ENCODE data around the gene RBMS2. TPM values are rescaled to one million over a fixed set of nuclear protein-coding genes. Genes with fewer than 3 reads are reported as not detected.

Gene RBMS2
- total and polyA plus RNA-seq, 2 donors (not counting 1 experiment from before 2014, with no cell fraction given): 0.81 to 7.6 TPM

DNA sequence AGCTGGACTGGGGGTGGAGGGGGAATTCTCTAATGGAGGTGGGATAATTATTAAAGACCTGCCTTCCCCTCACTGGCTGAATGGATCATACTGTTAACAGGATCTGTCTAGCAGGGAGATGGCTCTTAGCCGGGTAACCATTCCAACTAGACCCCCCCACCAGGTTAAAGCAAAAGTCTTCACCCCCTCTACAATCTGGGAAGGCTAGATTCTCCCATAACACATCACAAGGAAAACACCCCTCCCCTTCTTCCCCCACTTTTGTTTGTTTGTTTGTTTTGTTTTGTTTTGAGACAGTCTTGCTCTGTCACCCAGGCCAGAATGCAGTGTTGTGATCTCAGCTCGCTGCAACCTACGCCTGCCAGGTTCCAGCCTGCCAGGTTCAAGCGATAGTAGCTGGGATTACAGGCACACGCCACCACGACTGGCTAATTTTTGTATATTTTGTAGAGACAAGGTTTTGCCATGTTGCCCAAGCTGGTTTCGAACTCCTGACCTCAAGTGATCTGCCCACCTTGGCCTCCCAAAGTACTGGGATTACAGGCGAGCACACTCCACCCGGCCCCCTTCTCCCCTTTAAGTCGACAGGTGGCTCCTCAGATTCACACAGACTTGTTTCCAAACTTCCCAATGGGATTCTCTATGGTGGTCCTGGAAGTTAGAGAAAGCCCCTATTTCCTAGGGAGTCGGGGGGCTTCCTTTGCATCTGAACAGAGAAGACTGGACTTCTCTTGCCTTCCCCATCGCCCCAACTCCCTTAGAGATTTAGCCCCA, 112.0 kb downstream of the RBMS2 start:
- POLR2A ChIA-PET: interaction anchor here (0.6 to 5.1 kb wide), 5 partner anchors 9 to 516 kb away, joined by 3 to 18 read pairs (median 5); partner anchors contain the start of genes ATP5F1B, PTGES3 and ZC3H10
- ATAC-seq (ENCODE audit: low read depth): no peak
- no peaks in the 10 kb centered on the region for H3K27me3 Mint-ChIP-seq
- H3K79me2 ChIP-seq (ENCODE audit: control insufficient read depth, insufficient read depth, low read length): peaks cover 48% of the 10 kb centered on the region
- H3K27ac Mint-ChIP-seq: peak overlapping the region; percentile 92
- H3K36me3 ChIP-seq (replicated peaks in 1 of 2; ENCODE audit: control extremely low read depth in 1 of 2, control insufficient read depth in 1 of 2, extremely low read depth in 1 of 2, insufficient read depth in 2 of 2, low read length in 1 of 2): peaks cover 0 to 11% of the 10 kb centered on the region in 2 experiments
- CTCF ChIA-PET: interaction anchor here (1.1 to 4.4 kb wide), 4 partner anchors 13 to 119 kb away, joined by 5 to 48 read pairs (median 20); partner anchors contain the start of genes ATP5F1B and NACA
- H3K9ac ChIP-seq (ENCODE audit: low read length): peak overlapping the region; percentile 78
- peak overlapping the region; percentile 89 for H3K4me3 Mint-ChIP-seq
- peak overlapping the region in 4 of 5 experiments; percentile 57 to 81 (median 73) for H3K4me3 ChIP-seq (ENCODE audit: control extremely low read depth in 1 of 5, extremely low read depth in 1 of 5, insufficient read depth in 1 of 5, low read depth in 2 of 5, low read length in 4 of 5)
- H3K9me3 ChIP-seq (ENCODE audit: control extremely low read depth in 1 of 3, control insufficient read depth in 2 of 3, insufficient read depth in 1 of 3, low read length in 2 of 3): no peaks in the 10 kb centered on the region
- H3K4me1 Mint-ChIP-seq: peaks cover 83% of the 10 kb centered on the region
- peak overlapping the region; percentile 91 for H3K4me2 ChIP-seq (replicated peaks; ENCODE audit: low read depth, low read length, poor library complexity, severe bottlenecking)
- no peaks in the 10 kb centered on the region for H3K9me3 Mint-ChIP-seq (ENCODE audit: insufficient read depth)
- H3K27ac ChIP-seq (ENCODE audit: low read length in 2 of 2): peak overlapping the region; percentile 63 to 83
- intact Hi-C loops (cut with micrococcal nuclease): loop anchor here (5.0 to 10.0 kb wide), 5 partner anchors 111 to 891 kb away; partner anchors contain the start of genes APOF, DDIT3, MBD6 and NAB2
- H3K4me1 ChIP-seq (ENCODE audit: control insufficient read depth in 2 of 2, insufficient read depth in 2 of 2, low read length in 2 of 2): peaks cover 60 to 71% of the 10 kb centered on the region in 2 donors
- 80% methylated on average over 7 of the region's 12 CpGs for WGBS (ENCODE audit: insufficient coverage)
- TF ChIP-seq, protein P1, sequence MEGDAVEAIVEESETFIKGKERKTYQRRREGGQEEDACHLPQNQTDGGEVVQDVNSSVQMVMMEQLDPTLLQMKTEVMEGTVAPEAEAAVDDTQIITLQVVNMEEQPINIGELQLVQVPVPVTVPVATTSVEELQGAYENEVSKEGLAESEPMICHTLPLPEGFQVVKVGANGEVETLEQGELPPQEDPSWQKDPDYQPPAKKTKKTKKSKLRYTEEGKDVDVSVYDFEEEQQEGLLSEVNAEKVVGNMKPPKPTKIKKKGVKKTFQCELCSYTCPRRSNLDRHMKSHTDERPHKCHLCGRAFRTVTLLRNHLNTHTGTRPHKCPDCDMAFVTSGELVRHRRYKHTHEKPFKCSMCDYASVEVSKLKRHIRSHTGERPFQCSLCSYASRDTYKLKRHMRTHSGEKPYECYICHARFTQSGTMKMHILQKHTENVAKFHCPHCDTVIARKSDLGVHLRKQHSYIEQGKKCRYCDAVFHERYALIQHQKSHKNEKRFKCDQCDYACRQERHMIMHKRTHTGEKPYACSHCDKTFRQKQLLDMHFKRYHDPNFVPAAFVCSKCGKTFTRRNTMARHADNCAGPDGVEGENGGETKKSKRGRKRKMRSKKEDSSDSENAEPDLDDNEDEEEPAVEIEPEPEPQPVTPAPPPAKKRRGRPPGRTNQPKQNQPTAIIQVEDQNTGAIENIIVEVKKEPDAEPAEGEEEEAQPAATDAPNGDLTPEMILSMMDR (IDR thresholded peaks at IDR 0.05): no peak
- TF ChIP-seq EZH2 (IDR thresholded peaks at IDR 0.05; ENCODE audit: borderline replicate concordance, insufficient read depth, low read depth, low read length, poor library complexity, severe bottlenecking): no peak
- no peaks in the 10 kb centered on the region for H3K27me3 ChIP-seq (replicated peaks in 1 of 4; ENCODE audit: control extremely low read depth in 1 of 4, control insufficient read depth in 3 of 4, insufficient read depth in 4 of 4, low read length in 3 of 4)
- H4K20me1 ChIP-seq (ENCODE audit: control insufficient read depth, insufficient read depth, low read length, poor library complexity, severe bottlenecking): peaks cover 10% of the 10 kb centered on the region
- H2AFZ ChIP-seq (ENCODE audit: insufficient read depth, low read depth, low read length, poor library complexity, severe bottlenecking): peak overlapping the region; percentile 76
- no peak for DNase-seq
